SK-N-MC (cell line): ENCODE data around the gene ARSB.

Source experiments
- EZH2 ChIP-seq: fragments of 200-600 bp; sonication (generic); IDR thresholded peaks from one replicate; pipeline ENCODE4 v1.6.1; 2017; ENCODE audit warnings: antibody characterized with exemption
- POLR2AphosphoS5 ChIP-seq: IDR thresholded peaks from 2 replicates; pipeline ENCODE4 v1.6.1; 2012; ENCODE audit warnings: mild to moderate bottlenecking, low read depth, low read length, borderline replicate concordance

DNA sequence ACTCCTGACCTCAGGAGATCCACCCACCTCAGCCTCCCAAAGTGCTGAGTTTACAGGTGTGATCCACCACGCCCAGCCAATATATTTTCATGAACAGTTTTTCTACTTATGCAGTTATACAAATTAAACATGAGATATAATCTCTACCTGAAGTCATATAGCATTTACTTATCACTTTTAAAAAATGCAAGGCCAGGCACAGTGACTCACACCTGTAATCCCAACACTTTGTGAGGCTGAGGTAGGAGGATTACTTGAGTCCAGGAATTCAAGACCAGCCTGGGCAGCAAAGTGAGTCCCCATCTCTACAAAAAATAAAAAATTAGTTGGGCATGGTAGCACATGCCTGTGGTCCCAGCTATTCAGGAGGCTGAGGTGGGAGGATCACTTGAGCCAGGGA lies 171.8 kb downstream of the ARSB start:
- no peak for TF ChIP-seq EZH2
- no peak for TF ChIP-seq POLR2AphosphoS5
